Esophagus muscularis mucosa (tissue), 4 donors: Measurements from ENCODE around the gene AAK1. TPM values are rescaled to one million over a fixed set of nuclear protein-coding genes. Genes with fewer than 3 reads are reported as not detected.

Experiments
- DNase-seq: peaks from one replicate; pipeline ENCODE4 v3.0.0-alpha.2; 2017; ENCODE audit errors: extremely low spot score
- H3K27ac ChIP-seq, 4 donors: fragments of 200-600 bp; sonication (generic); replicated peaks in 1 of 4; 1 replicate in 3 of 4; 2 replicates in 1 of 4; pipeline ENCODE4 v1.5.1; 2016 to 2019; ENCODE audit warnings: mild to moderate bottlenecking in 1 of 4
- H3K27me3 ChIP-seq, 4 donors: fragments of 200-600 bp; sonication (generic); one replicate each; pipeline versions ENCODE4 v1.5.1 to v1.6.0; 2016 to 2019
- H3K36me3 ChIP-seq, 4 donors: fragments of 200-600 bp; sonication (generic); one replicate each; pipeline ENCODE4 v1.5.1; 2016 to 2019
- H3K4me1 ChIP-seq, 4 donors: fragments of 200-600 bp; sonication (generic); one replicate each; pipeline ENCODE4 v1.5.1; 2016 to 2019
- H3K4me3 ChIP-seq, 4 donors: fragments of 200-600 bp; sonication (generic); 1 replicate in 2 of 4; 2 replicates in 2 of 4; pipeline ENCODE4 v1.5.1; 2016 to 2019; ENCODE audit warnings: mild to moderate bottlenecking in 4 of 4, moderate library complexity in 1 of 4
- H3K9me3 ChIP-seq, 4 donors: fragments of 200-600 bp; sonication (generic); 1 replicate in 3 of 4; 2 replicates in 1 of 4; pipeline ENCODE4 v1.5.1; 2016 to 2019
- EP300 ChIP-seq: sonication (generic); formaldehyde crosslinking; IDR thresholded peaks from one replicate; pipeline ENCODE4 v1.6.1; 2017; ENCODE audit warnings: antibody characterized with exemption
- POLR2A ChIP-seq: fragments of 450-650 bp; IDR thresholded peaks from one replicate; pipeline ENCODE4 v1.6.1; 2017; ENCODE audit warnings: antibody characterized with exemption, moderate library complexity, mild to moderate bottlenecking, low read depth
- POLR2AphosphoS5 ChIP-seq, 2 donors: sonication (generic); formaldehyde crosslinking; IDR thresholded peaks; one replicate each; pipeline ENCODE4 v1.6.1; 2017; ENCODE audit warnings: antibody characterized with exemption in 2 of 2
- WGBS: methylation state at CpG from one replicate; pipeline ENCODE4 v1.1.5; 2018; 5-methylcytosine and 5-hydroxymethylcytosine counted together
- intact Hi-C: fragments of 100-400 bp; cut with DNase I; formaldehyde crosslinking; loops from one replicate; pipeline ENCODE4 v1.15.1; 2023
- total RNA-seq, 4 donors: library from RNA; depleted of rRNA; stranded (reverse); fragments of >200 nt; gene quantifications; one replicate each; pipeline versions ENCODE4 v1.1.0 to v1.2.1, GENCODE V29; 2016
- TF ChIP-seq, protein P1 (sequence below), 3 experiments: fragments of 200-600 bp in 2 of 3; fragments of 450-650 bp in 1 of 3; sonication (generic) in 2 of 3; IDR thresholded peaks; one replicate each; pipeline ENCODE4 v1.5.1; 2017 to 2019; ENCODE audit warnings: antibody characterized with exemption in 3 of 3, mild to moderate bottlenecking in 2 of 3, moderate library complexity in 1 of 3

Gene AAK1
- total RNA-seq, 4 donors from 2014 or later = 27.8 to 53.2 (median 41.9) TPM

DNA sequence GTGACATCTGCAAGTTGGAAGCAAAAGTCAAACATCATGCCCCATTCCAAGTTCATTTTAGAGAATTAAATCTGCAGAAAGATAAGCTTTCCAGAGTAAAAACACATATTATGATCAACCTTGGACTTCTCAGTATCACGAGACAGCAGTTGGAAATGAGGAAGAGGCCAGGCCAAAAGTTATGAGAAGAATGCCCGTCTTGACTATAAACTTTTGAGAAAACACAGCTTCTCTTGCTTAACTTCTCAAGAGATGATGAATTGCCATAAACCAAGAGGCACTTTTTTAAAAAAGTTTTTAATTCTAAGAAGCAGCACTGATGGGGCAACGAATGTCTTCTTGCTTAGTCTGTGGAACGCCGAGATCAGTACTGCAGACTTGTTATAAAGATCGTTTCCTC, 153.7 kb downstream of the AAK1 start:
- Histone ChIP-seq H3K4me3 (no peak overlapping the region), H3K27me3 (no peaks in the 10 kb centered on the region), H3K36me3 (peaks cover 0 to 52% (median 20%) of the 10 kb centered on the region in 4 donors), H3K27ac (peak overlapping the region in 1 of 4 donors; percentile 10), H3K4me1 (no peaks in the 10 kb centered on the region), H3K9me3 (no peaks in the 10 kb centered on the region)
- intact Hi-C loops = no loop called here
- WGBS = 82% methylated on average over 6 of the region's 6 CpGs
- TF ChIP-seq POLR2A = no peak
- peak in 1 of 2 donors; percentile 28 for TF ChIP-seq POLR2AphosphoS5 (IDR thresholded peaks at IDR 0.05)
- no peak for DNase-seq

DNA sequence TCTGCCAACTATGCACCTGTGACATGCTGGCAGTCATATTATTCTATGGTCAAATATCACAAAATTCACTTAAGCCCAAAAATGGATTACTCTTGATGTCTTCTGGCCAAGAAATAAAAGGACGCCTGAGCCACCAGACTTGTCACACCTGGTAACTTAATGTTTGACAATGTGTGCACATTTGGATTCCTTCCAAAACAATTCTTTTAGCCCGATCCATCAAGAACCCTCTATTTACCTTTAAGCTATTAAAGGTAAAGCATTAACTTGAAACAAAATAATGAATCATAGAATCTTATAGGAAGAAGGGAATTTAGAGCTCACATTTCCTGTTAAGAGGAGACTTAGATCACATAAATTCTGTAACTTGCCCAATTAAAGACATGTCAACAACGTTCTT, 159.8 kb downstream of the AAK1 start:
- TF ChIP-seq, protein P1, sequence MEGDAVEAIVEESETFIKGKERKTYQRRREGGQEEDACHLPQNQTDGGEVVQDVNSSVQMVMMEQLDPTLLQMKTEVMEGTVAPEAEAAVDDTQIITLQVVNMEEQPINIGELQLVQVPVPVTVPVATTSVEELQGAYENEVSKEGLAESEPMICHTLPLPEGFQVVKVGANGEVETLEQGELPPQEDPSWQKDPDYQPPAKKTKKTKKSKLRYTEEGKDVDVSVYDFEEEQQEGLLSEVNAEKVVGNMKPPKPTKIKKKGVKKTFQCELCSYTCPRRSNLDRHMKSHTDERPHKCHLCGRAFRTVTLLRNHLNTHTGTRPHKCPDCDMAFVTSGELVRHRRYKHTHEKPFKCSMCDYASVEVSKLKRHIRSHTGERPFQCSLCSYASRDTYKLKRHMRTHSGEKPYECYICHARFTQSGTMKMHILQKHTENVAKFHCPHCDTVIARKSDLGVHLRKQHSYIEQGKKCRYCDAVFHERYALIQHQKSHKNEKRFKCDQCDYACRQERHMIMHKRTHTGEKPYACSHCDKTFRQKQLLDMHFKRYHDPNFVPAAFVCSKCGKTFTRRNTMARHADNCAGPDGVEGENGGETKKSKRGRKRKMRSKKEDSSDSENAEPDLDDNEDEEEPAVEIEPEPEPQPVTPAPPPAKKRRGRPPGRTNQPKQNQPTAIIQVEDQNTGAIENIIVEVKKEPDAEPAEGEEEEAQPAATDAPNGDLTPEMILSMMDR (IDR thresholded peaks at IDR 0.05) = no peak
- no peak for TF ChIP-seq POLR2AphosphoS5 (IDR thresholded peaks at IDR 0.05)
- no peak for TF ChIP-seq EP300
- TF ChIP-seq POLR2A = no peak
- DNase-seq = no peak
- Histone ChIP-seq H3K27me3 (no peaks in the 10 kb centered on the region), H3K4me1 (no peaks in the 10 kb centered on the region), H3K9me3 (no peaks in the 10 kb centered on the region), H3K4me3 (no peak overlapping the region), H3K36me3 (peaks cover 0 to 61% (median 37%) of the 10 kb centered on the region in 4 donors), H3K27ac (no peak overlapping the region)
- 70% methylated on average over 3 of the region's 3 CpGs for WGBS
- intact Hi-C loops = no loop called here

DNA sequence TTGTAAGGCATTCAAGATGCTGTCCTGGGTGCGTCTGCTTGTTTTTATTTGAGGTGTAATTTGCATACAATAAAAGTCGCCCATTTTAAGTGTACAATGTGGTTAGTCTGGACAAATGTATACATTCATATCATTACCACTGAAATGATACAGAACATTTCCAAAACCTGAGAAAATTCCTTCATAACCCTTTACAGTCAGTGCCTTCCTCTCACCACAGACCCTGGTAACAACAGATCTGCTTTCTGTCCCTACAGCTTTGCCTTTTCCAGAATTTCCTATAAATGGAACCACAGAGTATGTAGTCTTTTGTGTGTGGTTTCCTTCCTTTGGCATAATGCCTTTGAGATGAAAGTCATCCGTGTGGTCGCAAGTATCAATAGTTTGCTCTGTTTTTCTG, 160.5 kb downstream of the AAK1 start:
- Histone ChIP-seq H3K4me1 (no peaks in the 10 kb centered on the region), H3K9me3 (no peaks in the 10 kb centered on the region), H3K36me3 (peaks cover 4 to 61% (median 41%) of the 10 kb centered on the region in 4 donors), H3K27ac (no peak overlapping the region), H3K27me3 (no peaks in the 10 kb centered on the region), H3K4me3 (no peak overlapping the region)
- 82% methylated on average over 4 of the region's 4 CpGs for WGBS
- DNase-seq = no peak
- TF ChIP-seq POLR2A = no peak
- TF ChIP-seq, protein P1 (IDR thresholded peaks at IDR 0.05) = no peak
- TF ChIP-seq POLR2AphosphoS5 (IDR thresholded peaks at IDR 0.05) = no peak
- no peak for TF ChIP-seq EP300
- intact Hi-C loops = no loop called here

DNA sequence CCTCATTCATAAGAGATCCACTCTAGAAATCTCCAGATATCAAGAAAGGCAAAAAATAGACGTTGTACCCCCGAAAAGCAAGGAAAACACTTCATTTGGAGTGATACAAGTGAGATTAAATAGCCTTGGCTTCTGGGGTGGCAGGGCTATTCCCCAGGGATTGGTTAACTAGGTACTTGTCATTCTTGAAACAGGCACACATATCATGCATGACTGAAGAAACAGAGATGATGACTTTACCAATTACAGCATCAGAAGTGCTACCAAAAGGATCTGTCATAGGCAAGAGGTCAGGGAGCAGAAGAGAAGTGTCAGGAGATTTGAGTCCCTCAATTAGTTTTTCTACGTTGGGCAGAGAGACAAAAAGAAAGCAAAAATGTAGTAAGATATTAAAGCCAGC, 161.1 kb downstream of the AAK1 start:
- Histone ChIP-seq H3K4me1 (no peaks in the 10 kb centered on the region), H3K36me3 (peaks cover 4 to 62% (median 41%) of the 10 kb centered on the region in 4 donors), H3K27ac (no peak overlapping the region), H3K27me3 (no peaks in the 10 kb centered on the region), H3K9me3 (no peaks in the 10 kb centered on the region), H3K4me3 (no peak overlapping the region)
- WGBS = 76% methylated on average over 3 of the region's 3 CpGs
- no peak for DNase-seq
- intact Hi-C loops = no loop called here
- no peak for TF ChIP-seq EP300
- TF ChIP-seq, protein P1 (IDR thresholded peaks at IDR 0.05) = no peak
- no peak for TF ChIP-seq POLR2AphosphoS5 (IDR thresholded peaks at IDR 0.05)
- no peak for TF ChIP-seq POLR2A

DNA sequence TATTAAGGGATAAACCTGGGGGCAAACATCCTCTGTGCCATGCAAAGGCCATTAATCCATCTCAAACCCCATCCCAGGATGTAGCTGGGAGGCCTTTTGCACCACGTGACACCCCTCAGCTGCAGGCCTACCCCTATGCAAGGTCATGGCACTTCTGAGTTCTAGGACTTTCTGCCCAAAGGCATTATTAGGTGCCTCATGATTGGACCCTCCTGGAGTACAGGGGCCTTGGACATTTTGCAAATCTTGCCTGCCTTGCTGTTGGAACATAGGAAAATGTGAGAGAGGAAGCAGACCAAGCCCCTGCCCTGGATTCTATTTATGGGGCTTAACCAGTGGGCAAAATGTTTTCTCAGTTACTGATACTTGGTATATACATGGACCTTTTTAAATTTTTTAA, 162.1 kb downstream of the AAK1 start:
- no peak for DNase-seq
- Histone ChIP-seq H3K9me3 (no peaks in the 10 kb centered on the region), H3K4me3 (no peak overlapping the region), H3K27ac (no peak overlapping the region), H3K36me3 (peaks cover 4 to 61% (median 37%) of the 10 kb centered on the region in 4 donors), H3K4me1 (no peaks in the 10 kb centered on the region), H3K27me3 (no peaks in the 10 kb centered on the region)
- WGBS = 100% methylated on average over 1 of the region's 1 CpG
- TF ChIP-seq, protein P1 (IDR thresholded peaks at IDR 0.05) = no peak
- no peak for TF ChIP-seq POLR2AphosphoS5 (IDR thresholded peaks at IDR 0.05)
- TF ChIP-seq EP300 = no peak
- no peak for TF ChIP-seq POLR2A
- intact Hi-C loops = no loop called here
